Activated gamma-delta T cell treated with Interleukin-2 at 50 U/mL for 16 hours (primary cell): ENCODE data around the gene RBM22.

Source experiments
- DNase-seq: peaks from one replicate; pipeline ENCODE4 v3.0.0-alpha.2; 2020

Gene RBM22

GRCh38 chr5:150672237-150672883 lies 28.5 kb downstream of the RBM22 start:
- peak; percentile 18 for DNase-seq

DNA sequence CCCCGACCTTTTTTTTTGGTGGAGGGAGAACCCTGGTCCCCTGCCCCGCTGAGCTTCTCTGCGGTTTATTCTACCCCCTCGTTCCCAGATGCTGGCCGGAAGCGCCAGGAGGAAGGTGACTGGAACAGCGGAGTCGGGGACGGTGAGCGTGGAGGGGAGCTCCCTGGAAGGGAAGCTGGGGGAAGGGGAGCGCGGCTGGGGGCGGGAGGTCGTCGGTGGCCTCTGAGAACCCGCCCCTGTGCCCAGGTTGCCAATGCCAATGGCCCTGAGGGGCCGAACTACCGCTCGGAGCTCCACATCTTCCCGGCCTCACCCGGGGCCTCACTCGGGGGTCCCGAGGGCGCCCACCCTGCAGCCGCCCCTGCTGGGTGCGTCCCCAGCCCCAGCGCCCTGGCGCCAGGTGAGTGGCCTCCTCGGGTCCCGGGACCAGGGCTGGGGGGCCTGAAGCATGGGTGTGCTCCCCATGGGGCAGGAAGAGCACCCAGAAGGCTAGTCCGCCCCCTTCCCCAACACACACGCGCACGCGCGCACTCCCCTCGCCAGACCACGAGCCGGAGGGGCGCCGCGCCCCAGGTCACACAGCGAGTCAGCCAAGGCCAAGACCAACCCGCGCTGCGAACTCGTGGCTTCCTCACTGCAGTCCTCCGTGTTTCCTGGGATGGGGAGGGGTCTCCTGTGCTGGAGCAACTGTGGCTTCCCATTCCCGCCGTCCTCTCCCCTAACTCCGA lies 29.2 kb downstream of the RBM22 start:
- DNase-seq: peak; percentile 12

GRCh38 chr5:150670948-150671310 lies 29.9 kb downstream of the RBM22 start:
- no peak for DNase-seq

DNA sequence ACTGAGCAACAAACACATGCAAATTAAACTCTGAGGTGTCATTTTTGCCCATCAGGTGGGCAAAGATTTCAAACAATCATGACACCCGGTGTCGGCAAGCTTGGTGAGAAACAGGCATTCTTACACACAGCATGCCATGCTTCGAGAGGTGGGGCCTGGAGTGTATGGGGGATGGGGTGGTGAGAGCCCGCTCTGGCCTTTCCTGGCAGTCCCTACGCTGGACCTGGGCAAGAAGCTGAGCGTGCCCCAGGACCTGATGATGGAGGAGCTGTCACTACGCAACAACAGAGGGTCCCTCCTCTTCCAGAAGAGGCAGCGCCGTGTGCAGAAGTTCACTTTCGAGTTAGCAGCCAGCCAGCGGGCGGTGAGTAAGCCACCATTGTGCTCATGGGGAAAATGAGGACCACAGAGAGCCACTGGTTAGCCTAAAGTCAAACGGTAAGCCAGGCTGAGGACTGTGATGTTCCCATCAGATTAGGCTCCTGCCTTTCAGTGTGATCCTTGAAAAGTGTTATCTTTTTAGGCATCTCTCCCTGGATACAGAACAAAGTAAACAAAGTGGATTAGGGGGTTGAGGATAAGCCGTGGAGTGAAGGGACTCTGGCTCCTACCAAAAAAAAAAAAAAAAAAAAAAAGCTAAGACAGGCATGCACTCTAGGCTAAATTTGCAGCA lies 30.5 kb downstream of the RBM22 start:
- DNase-seq: no peak

GRCh38 chr5:150665044-150665443 lies 35.8 kb downstream of the RBM22 start:
- no peak for DNase-seq

- DNase-seq: no peak
These were observed 36.9 kb downstream of the RBM22 start for GRCh38 chr5:150663936-150664335.

- DNase-seq: no peak
These were observed 37.9 kb downstream of the RBM22 start for GRCh38 chr5:150662731-150663516.

GRCh38 chr5:150661821-150662596 lies 38.9 kb downstream of the RBM22 start:
- DNase-seq: no peak

- no peak for DNase-seq
These were observed 39.8 kb downstream of the RBM22 start, which contains the start of gene MYOZ3 for GRCh38 chr5:150661086-150661485. TSS of gene MYOZ3 (plus strand) at chr5:150661251. CDS start at chr5:150662942, 1,691 bp downstream.

DNA sequence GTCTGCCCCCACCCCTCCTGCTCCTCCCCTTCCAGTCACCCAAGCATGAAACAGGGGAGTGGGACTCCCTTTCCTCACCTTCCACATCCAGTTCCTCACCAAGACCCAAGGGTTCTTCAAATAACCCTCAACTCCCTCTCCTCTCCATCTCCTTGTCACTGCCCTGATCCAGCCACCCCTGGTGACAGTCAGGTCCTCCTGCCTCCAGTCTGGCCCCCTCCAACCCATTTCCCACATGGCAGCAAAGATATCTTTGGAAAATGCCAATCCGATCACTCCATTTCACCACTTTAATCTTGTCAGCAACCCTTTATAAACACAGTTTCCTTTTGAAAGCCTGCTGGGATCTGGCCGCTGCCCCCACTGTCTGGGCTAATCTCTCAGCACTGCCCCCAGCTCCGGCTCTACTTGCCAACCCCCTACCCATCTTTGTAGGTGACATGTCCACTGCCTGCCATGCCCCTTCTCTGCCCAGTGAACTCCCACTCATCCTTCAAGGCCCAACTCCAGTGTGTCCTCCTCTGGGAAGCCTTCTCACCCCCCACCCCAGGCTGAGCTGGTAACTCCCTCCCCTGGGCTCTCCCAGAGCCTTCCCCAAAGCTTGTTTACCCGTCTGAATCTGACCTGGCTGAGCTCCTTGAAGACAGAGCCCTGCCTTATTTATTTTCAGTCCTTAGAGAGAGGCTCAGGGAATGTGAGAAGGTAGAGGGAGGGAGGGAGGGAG lies 40.6 kb downstream of the RBM22 start:
- DNase-seq: no peak

DNA sequence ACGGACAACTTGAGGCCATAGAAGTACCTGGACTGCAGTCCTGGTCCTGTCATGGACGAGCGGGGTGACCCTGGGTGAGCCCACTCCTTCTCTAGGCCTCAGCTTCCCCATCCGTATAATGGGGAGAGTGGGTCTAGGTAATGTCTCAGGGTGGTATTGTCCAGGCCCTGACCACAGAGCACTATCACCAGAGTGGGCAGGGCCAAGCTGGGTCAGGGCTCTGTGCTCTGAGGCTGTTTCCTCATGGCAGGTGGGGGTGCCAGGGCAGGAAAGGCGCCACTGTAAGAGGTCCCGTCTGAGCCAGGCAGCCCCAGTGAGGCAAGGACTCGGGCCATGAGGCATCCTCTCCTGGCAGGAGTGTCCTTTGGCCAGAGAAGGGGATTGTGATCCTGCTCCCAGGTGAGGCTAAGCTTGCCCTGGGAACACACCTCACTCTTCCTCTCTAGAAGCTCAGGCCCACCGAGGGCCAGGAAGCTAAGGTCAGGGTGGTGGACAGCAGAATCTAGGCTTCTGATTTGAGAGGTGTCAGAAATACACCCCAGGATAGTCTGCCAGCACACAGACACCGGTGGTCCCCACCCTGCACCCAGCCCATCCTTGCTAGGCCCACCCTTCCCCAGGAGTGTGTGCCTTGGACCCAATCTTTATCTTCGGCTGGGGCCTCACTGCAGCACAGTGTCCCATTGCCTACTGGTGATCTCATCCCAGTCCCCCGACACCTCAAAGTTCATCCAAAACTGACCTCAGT lies 41.3 kb downstream of the RBM22 start:
- DNase-seq: no peak

DNA sequence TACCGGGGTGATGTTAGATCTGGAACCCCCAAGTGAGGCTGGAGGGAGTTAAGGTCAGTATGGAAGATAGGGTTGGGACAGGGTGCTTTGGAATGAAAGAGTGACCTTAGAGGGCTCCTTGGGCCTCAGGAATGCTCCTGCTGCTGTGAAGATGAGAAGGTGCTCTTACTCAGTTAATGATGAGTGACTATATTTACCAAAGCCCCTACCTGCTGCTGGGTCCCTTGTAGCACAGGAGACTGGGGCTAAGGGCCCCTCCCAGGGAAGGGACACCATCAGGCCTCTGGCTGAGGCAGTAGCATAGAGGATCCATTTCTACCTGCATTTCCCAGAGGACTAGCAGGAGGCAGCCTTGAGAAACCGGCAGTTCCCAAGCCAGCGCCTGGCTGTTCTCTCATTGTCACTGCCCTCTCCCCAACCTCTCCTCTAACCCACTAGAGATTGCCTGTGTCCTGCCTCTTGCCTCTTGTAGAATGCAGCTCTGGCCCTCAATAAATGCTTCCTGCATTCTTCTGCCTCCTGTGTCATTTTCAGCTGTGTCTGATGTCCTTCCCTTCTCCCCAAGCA lies 42.1 kb downstream of the RBM22 start:
- no peak for DNase-seq

DNA sequence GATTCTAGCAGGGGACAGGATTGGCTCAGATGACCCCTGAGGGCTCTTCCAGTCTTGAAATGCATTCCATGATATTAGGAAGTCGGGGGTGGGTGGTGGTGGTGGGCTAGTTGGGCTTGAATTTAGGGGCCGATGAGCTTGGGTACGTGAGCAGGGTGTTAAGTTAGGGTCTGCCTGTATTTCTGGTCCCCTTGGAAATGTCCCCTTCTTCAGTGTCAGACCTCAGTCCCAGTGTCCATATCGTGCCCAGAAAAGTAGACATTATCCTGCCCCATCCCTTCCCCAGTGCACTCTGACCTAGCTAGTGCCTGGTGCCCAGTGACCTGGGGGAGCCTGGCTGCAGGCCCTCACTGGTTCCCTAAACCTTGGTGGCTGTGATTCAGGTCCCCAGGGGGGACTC lies 42.7 kb downstream of the RBM22 start:
- DNase-seq: no peak

DNA sequence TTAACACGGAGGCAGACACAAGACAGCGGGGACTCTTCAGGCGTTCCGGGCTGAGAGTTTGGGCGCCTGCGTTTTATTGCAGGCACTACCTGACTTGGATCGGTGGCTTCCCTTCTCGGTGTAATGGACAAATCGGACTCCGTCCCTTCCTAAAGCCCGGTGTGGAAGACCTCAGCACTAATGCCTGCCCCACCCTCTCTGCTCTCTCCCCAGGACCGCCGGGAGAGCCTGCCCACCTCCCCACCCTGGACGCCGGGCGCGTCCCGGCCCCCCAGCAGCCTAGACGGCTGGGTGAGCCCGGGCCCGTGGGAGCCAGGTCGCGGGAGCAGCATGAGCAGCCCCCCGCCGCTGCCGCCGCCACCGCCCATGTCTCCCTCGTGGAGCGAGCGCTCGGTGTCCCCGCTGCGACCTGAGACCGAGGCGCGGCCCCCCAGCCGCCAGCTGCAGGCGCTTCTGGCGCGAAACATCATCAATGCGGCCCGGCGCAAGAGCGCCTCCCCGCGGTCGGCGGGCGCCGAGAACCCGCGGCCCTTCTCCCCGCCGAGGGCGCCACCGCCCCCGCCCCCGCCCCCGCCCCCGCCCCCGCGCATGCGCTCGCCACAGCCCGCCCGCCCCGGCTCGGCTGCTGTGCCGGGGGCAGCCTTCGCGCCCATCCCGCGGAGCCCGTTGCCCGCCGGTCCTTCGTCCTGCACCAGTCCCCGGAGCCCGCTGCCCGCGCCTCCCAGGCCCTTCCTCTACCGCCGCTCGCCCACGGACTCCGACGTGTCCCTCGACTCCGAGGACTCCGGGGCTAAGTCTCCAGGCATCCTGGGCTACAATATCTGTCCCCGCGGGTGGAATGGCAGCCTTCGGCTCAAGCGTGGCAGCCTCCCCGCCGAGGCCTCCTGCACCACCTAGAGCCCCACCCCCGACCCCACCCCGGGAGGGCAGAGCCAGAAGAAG lies 44.4 kb downstream of the RBM22 start:
- peak; percentile 79 for DNase-seq

- no peak for DNase-seq
These were observed 45.6 kb downstream of the RBM22 start for GRCh38 chr5:150655221-150655620.

- DNase-seq: no peak
These were observed 46.9 kb downstream of the RBM22 start for GRCh38 chr5:150653762-150654556.

DNA sequence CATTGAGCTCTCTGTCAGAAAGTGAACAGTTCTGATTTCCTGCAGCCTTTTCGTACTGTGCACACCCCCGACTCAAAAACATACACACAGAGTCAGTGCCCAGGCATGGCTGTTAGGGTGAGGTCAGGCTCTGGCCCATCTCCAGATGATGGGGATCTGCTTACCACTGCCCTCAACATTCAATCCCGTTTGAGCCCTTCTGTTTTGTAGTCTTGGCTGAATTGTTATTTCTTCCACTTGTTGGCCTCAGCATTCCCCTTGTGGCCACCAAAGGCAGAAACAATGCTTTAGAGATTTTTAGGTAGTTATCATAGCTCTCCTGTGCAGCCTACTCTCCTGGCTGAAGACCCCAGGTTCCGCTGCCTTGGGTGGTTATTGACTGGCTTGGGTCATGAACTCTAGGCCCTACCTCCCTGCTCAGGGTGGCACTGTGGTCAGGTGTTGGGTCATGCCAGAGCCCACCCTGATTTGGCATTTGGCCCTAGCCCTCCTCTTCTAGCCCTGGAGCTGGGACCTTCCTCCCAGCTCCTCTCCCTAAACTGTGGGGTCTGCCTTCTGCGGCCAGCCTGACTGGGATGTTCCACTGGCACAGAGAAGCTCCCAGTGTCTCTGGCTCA lies 47.6 kb downstream of the RBM22 start:
- no peak for DNase-seq
